ENCODE measurements around the gene IQCN. TPM values are rescaled to one million over a fixed set of nuclear protein-coding genes. Genes with fewer than 3 reads are reported as not detected.

IQCN gene
- total RNA-seq, 3 donors from 2014 or later (not counting 1 experiment from before 2014, with no cell fraction given): 13.7 to 19.4 (median 15.6) TPM

GRCh38 chr19:18291019-18291524 lies 16.8 kb upstream of the IQCN start:
- WGBS (ENCODE audit: insufficient coverage): 27% methylated on average over 21 of the region's 21 CpGs
- H3K9me3 Mint-ChIP-seq: no peaks in the 10 kb centered on the region
- no peak for ATAC-seq
- peak overlapping the region; percentile 89 for H3K27ac Mint-ChIP-seq
- H3K27me3 ChIP-seq (ENCODE audit: control insufficient read depth, insufficient read depth, low read length): no peaks in the 10 kb centered on the region
- no peaks in the 10 kb centered on the region for H3K36me3 Mint-ChIP-seq
- intact Hi-C loops (cut with micrococcal nuclease): no loop called here
- TF ChIP-seq CTCF (IDR thresholded peaks at IDR 0.05): no peak
- H3K36me3 ChIP-seq (ENCODE audit: control insufficient read depth, insufficient read depth, low read length): no peaks in the 10 kb centered on the region
- peak overlapping the region; percentile 82 for H3K4me3 Mint-ChIP-seq
- H3K27ac ChIP-seq (ENCODE audit: low read length): peak overlapping the region; percentile 99
- H3K4me3 ChIP-seq (ENCODE audit: low read length): peak overlapping the region; percentile 71
- no peaks in the 10 kb centered on the region for H3K27me3 Mint-ChIP-seq (ENCODE audit: low read depth in 2 of 2)
- H3K4me1 Mint-ChIP-seq: peaks cover 44 to 57% of the 10 kb centered on the region in 2 donors
- peak in 1 of 2 donors; percentile 58 for DNase-seq
- H3K9me3 ChIP-seq (ENCODE audit: control insufficient read depth, insufficient read depth, low read length): no peaks in the 10 kb centered on the region
- H3K4me1 ChIP-seq (ENCODE audit: control insufficient read depth, insufficient read depth, low read length): peaks cover 67% of the 10 kb centered on the region

GRCh38 chr19:18290302-18291018 lies 16.2 kb upstream of the IQCN start:
- Mint-ChIP-seq H3K27ac (peak overlapping the region; percentile 89), H3K9me3 (no peaks in the 10 kb centered on the region), H3K36me3 (no peaks in the 10 kb centered on the region), H3K27me3 (ENCODE audit: low read depth in 2 of 2) (no peaks in the 10 kb centered on the region), H3K4me3 (peak overlapping the region; percentile 82), H3K4me1 (peaks cover 47 to 58% of the 10 kb centered on the region in 2 donors)
- WGBS (ENCODE audit: insufficient coverage): 17% methylated on average over 14 of the region's 14 CpGs
- Histone ChIP-seq H3K36me3 (ENCODE audit: control insufficient read depth, insufficient read depth, low read length) (no peaks in the 10 kb centered on the region), H3K9me3 (ENCODE audit: control insufficient read depth, insufficient read depth, low read length) (no peaks in the 10 kb centered on the region), H3K4me3 (ENCODE audit: low read length) (no peak overlapping the region), H3K4me1 (ENCODE audit: control insufficient read depth, insufficient read depth, low read length) (peaks cover 67% of the 10 kb centered on the region), H3K27ac (ENCODE audit: low read length) (peak overlapping the region; percentile 99), H3K27me3 (ENCODE audit: control insufficient read depth, insufficient read depth, low read length) (no peaks in the 10 kb centered on the region)
- intact Hi-C loops (cut with micrococcal nuclease): loop anchor here (1.0 kb wide), 3 partner anchors 9 to 33 kb away; partner anchors contain the start of genes JUND and LSM4
- ATAC-seq (peak; percentile 50 to 72 (median 72)), DNase-seq (peak; percentile 76 to 91)
- no peak for TF ChIP-seq CTCF (IDR thresholded peaks at IDR 0.05)

GRCh38 chr19:18289471-18290301 lies 15.4 kb upstream of the IQCN start:
- DNase-seq (peak in 1 of 2 donors; percentile 38), ATAC-seq (no peak)
- Mint-ChIP-seq H3K9me3 (no peaks in the 10 kb centered on the region), H3K36me3 (no peaks in the 10 kb centered on the region), H3K27ac (peak overlapping the region; percentile 89), H3K4me1 (peaks cover 50 to 60% of the 10 kb centered on the region in 2 donors), H3K27me3 (ENCODE audit: low read depth in 2 of 2) (no peaks in the 10 kb centered on the region), H3K4me3 (peak overlapping the region; percentile 77)
- TF ChIP-seq CTCF (IDR thresholded peaks at IDR 0.05): no peak
- Histone ChIP-seq H3K9me3 (ENCODE audit: control insufficient read depth, insufficient read depth, low read length) (no peaks in the 10 kb centered on the region), H3K36me3 (ENCODE audit: control insufficient read depth, insufficient read depth, low read length) (no peaks in the 10 kb centered on the region), H3K4me3 (ENCODE audit: low read length) (no peak overlapping the region), H3K27me3 (ENCODE audit: control insufficient read depth, insufficient read depth, low read length) (no peaks in the 10 kb centered on the region), H3K27ac (ENCODE audit: low read length) (peak overlapping the region; percentile 99), H3K4me1 (ENCODE audit: control insufficient read depth, insufficient read depth, low read length) (peaks cover 66% of the 10 kb centered on the region)
- WGBS (ENCODE audit: insufficient coverage): 42% methylated on average over 9 of the region's 12 CpGs
- intact Hi-C loops (cut with micrococcal nuclease): loop anchor here (1.0 kb wide), 3 partner anchors 8 to 34 kb away; partner anchors contain the start of genes JUND and LSM4
